IMR-90 (cell line): ENCODE results near the gene SLC9A3. TPM values are rescaled to one million over a fixed set of nuclear protein-coding genes. Genes with fewer than 3 reads are reported as not detected.

Source experiments
- ATAC-seq: fragments of 200-7000 bp; cut with Tn5 transposase; 2 replicates; pipeline ENCODE4 v1.9.1; 2020; ENCODE audit warnings: low read depth, mild to moderate bottlenecking, moderate library complexity
- BruUV-seq: library from RNA; stranded (reverse); fragments of 400-500 nt; replicated peaks from 2 replicates; lab custom pipeline; 2021; lab: Mats Ljungman, UMichigan
- CTCF ChIA-PET: fragments of 300-600 bp; formaldehyde crosslinking; extraction: SDS; loops from one replicate; lab custom pipeline; 2021; ENCODE audit warnings: antibody characterized with exemption; lab: Yijun Ruan, JAX
- POLR2A ChIA-PET: fragments of 300-600 bp; sonication (Branson Sonifier 250); formaldehyde crosslinking; loops from one replicate; lab custom pipeline; 2022; ENCODE audit warnings: antibody characterized with exemption; ENCODE audit not compliant: unreplicated experiment; lab: Charles Lee
- DNase-seq: peaks from one replicate; pipeline ENCODE4 v3.0.0; 2013
- H2AFZ ChIP-seq: replicated peaks from 2 replicates; pipeline ENCODE3; 2013; ENCODE audit warnings: low read length, mild to moderate bottlenecking; ENCODE audit not compliant: poor library complexity
- H2AK5ac ChIP-seq: 2 replicates; pipeline ENCODE4 v1.6.1; 2013; ENCODE audit warnings: low read depth, low read length, inconsistent platforms
- H2AK9ac ChIP-seq: replicated peaks from 2 replicates; pipeline ENCODE3; 2013; ENCODE audit warnings: mild to moderate bottlenecking, low read depth, low read length, moderate library complexity; ENCODE audit not compliant: poor library complexity
- H2BK120ac ChIP-seq: 2 replicates; pipeline ENCODE4 v1.6.1; 2013; ENCODE audit warnings: low read depth, low read length, inconsistent platforms
- H2BK15ac ChIP-seq: 3 replicates; pipeline ENCODE4 v1.6.1; 2013; ENCODE audit warnings: low read depth, low read length, inconsistent platforms
- H2BK20ac ChIP-seq: 2 replicates; pipeline ENCODE4 v1.6.1; 2013; ENCODE audit warnings: low read depth, mild to moderate bottlenecking, inconsistent platforms, low read length, moderate library complexity
- H2BK5ac ChIP-seq: 2 replicates; pipeline ENCODE4 v1.6.1; 2013; ENCODE audit warnings: mild to moderate bottlenecking, low read depth, low read length, inconsistent platforms; ENCODE audit not compliant: poor library complexity, severe bottlenecking
- H3K14ac ChIP-seq: replicated peaks from 2 replicates; pipeline ENCODE4 v1.6.1; 2013; ENCODE audit warnings: low read depth, low read length, inconsistent platforms
- H3K18ac ChIP-seq: 2 replicates; pipeline ENCODE4 v1.6.1; 2013; ENCODE audit warnings: low read depth, low read length, control low read depth
- H3K23ac ChIP-seq: 2 replicates; pipeline ENCODE4 v1.6.1; 2013; ENCODE audit warnings: low read depth, low read length, inconsistent platforms
- H3K27ac ChIP-seq: 2 replicates; pipeline ENCODE4 v1.5.1; 2013; ENCODE audit warnings: mild to moderate bottlenecking, control low read depth, low read length; ENCODE audit not compliant: insufficient read depth
- H3K27me3 ChIP-seq: 2 replicates; pipeline ENCODE4 v1.6.1; 2013; ENCODE audit warnings: low read length; ENCODE audit not compliant: control insufficient read depth, insufficient read depth
- H3K36me3 ChIP-seq: 2 replicates; pipeline ENCODE4 v1.6.1; 2013; ENCODE audit warnings: low read length, mixed read lengths; ENCODE audit not compliant: control insufficient read depth, insufficient read depth
- H3K4ac ChIP-seq: 2 replicates; pipeline ENCODE4 v1.6.1; 2013; ENCODE audit warnings: low read depth, low read length, inconsistent platforms
- H3K4me1 ChIP-seq: 2 replicates; pipeline ENCODE4 v1.6.1; 2013; ENCODE audit warnings: low read length, mixed read lengths; ENCODE audit not compliant: control insufficient read depth, insufficient read depth
- H3K4me2 ChIP-seq: 2 replicates; pipeline ENCODE4 v1.6.1; 2013; ENCODE audit warnings: low read depth, mild to moderate bottlenecking, control low read depth, low read length, moderate library complexity
- H3K4me3 ChIP-seq: 2 replicates; pipeline ENCODE4 v1.5.1; 2013; ENCODE audit warnings: low read depth, mild to moderate bottlenecking, control low read depth, low read length, moderate library complexity; ENCODE audit not compliant: insufficient read depth
- H3K56ac ChIP-seq: 2 replicates; pipeline ENCODE4 v1.6.1; 2013; ENCODE audit warnings: low read length, inconsistent platforms; ENCODE audit not compliant: insufficient read depth; ENCODE audit errors: extremely low read depth
- H3K79me1 ChIP-seq, 2 experiments: 2 replicates each; pipeline ENCODE4 v1.6.1; 2013; ENCODE audit warnings: low read length in 2 of 2, inconsistent platforms in 1 of 2, low read depth in 1 of 2
- H3K9ac ChIP-seq: 2 replicates; pipeline ENCODE4 v1.6.1; 2013; ENCODE audit warnings: low read depth, low read length, control low read depth
- H3K9me1 ChIP-seq: 2 replicates; pipeline ENCODE4 v1.6.1; 2013; ENCODE audit warnings: low read length, inconsistent platforms; ENCODE audit not compliant: insufficient read depth
- H3K9me3 ChIP-seq: 2 replicates; pipeline ENCODE4 v1.6.1; 2013; ENCODE audit warnings: low read length; ENCODE audit not compliant: control insufficient read depth, insufficient read depth
- H4K20me1 ChIP-seq: 2 replicates; pipeline ENCODE4 v1.6.1; 2013; ENCODE audit warnings: low read length, inconsistent platforms; ENCODE audit not compliant: insufficient read depth
- H4K5ac ChIP-seq: 2 replicates; pipeline ENCODE4 v1.6.1; 2013; ENCODE audit warnings: mild to moderate bottlenecking, low read depth, low read length, control low read depth
- H4K8ac ChIP-seq, 2 experiments: 2 replicates each; pipeline ENCODE4 v1.6.1; 2013; ENCODE audit warnings: low read depth in 2 of 2, low read length in 2 of 2, control low read depth in 1 of 2, inconsistent platforms in 1 of 2
- H4K91ac ChIP-seq: 2 replicates; pipeline ENCODE4 v1.6.1; 2013; ENCODE audit warnings: low read depth, low read length, inconsistent platforms; ENCODE audit not compliant: insufficient read depth
- BHLHE40 ChIP-seq: fragments of 150-350 bp; IDR thresholded peaks from 2 replicates; pipeline ENCODE4 v1.6.1; 2016; ENCODE audit warnings: mild to moderate bottlenecking, low read depth, low read length
- CEBPB ChIP-seq: IDR thresholded peaks from 2 replicates; pipeline ENCODE4 v1.6.1; 2012; ENCODE audit warnings: low read depth, low read length, improper control_type of control experiment
- CHD1 ChIP-seq: IDR thresholded peaks from 2 replicates; pipeline ENCODE4 v1.6.1; 2012; ENCODE audit warnings: low read depth, low read length, improper control_type of control experiment
- FOS ChIP-seq: fragments of 150-350 bp; IDR thresholded peaks from 2 replicates; pipeline ENCODE4 v1.6.1; 2016; ENCODE audit warnings: low read depth, low read length
- MAFK ChIP-seq: IDR thresholded peaks from 2 replicates; pipeline ENCODE4 v1.6.1; 2012; ENCODE audit warnings: low read depth, low read length, improper control_type of control experiment
- MXI1 ChIP-seq: IDR thresholded peaks from 2 replicates; pipeline ENCODE4 v1.6.1; 2012; ENCODE audit warnings: low read depth, mild to moderate bottlenecking, low read length, moderate library complexity, borderline replicate concordance
- NFE2L2 ChIP-seq: fragments of 150-350 bp; IDR thresholded peaks from 2 replicates; pipeline ENCODE4 v1.6.1; 2016; ENCODE audit warnings: low read depth, mild to moderate bottlenecking, low read length
- POLR2A ChIP-seq: IDR thresholded peaks from 2 replicates; pipeline ENCODE4 v1.6.1; 2012; ENCODE audit warnings: mild to moderate bottlenecking, low read depth, low read length
- RAD21 ChIP-seq: IDR thresholded peaks from 2 replicates; pipeline ENCODE4 v1.6.1; 2012; ENCODE audit warnings: low read length, improper control_type of control experiment
- RCOR1 ChIP-seq: IDR thresholded peaks from 2 replicates; pipeline ENCODE4 v1.6.1; 2012; ENCODE audit warnings: mild to moderate bottlenecking, low read length, improper control_type of control experiment; ENCODE audit not compliant: insufficient replicate concordance
- RFX5 ChIP-seq: IDR thresholded peaks from 2 replicates; pipeline ENCODE4 v1.8.0; 2012; ENCODE audit warnings: low read depth, mild to moderate bottlenecking, low read length, moderate library complexity
- SMC3 ChIP-seq: fragments of 150-350 bp; IDR thresholded peaks from 2 replicates; pipeline ENCODE4 v1.6.1; 2016; ENCODE audit warnings: low read depth, mild to moderate bottlenecking, antibody characterized with exemption, low read length, moderate library complexity
- WGBS, 2 experiments: methylation state at CpG; one replicate each; pipeline versions ENCODE4 v1.1.5 to v1.1.7; 2013; ENCODE audit warnings: missing lambda C conversion rate in 2 of 2; ENCODE audit not compliant: insufficient read length in 1 of 2; ENCODE audit errors: extremely low coverage in 2 of 2; 5-methylcytosine and 5-hydroxymethylcytosine counted together
- dilution Hi-C: fragments of 300-500 bp; cut with HindIII; formaldehyde crosslinking; loops from one replicate; pipeline ENCODE4 v1.14.3; 2018; ENCODE audit warnings: low sequenced_read_pairs; ENCODE audit not compliant: unreplicated experiment
- in situ Hi-C: fragments of 300-500 bp; cut with MboI; formaldehyde crosslinking; loops from 3 replicates; pipeline ENCODE4 v1.14.3; 2019; ENCODE audit warnings: low sequenced_read_pairs, inconsistent platforms, mixed read lengths
- intact Hi-C: fragments of 100-400 bp; cut with micrococcal nuclease; formaldehyde crosslinking; loops from 2 replicates; pipeline ENCODE4 v1.10.0; 2022
- polyA plus RNA-seq, 3 experiments: library from polyadenylated mRNA; depleted of rRNA; stranded (reverse); fragments of >200 nt; gene quantifications; 2 replicates each; pipeline ENCODE4 v1.2.3, GENCODE V29; 2012; ENCODE audit warnings: low replicate concordance in 1 of 3
- total RNA-seq: library from RNA; depleted of rRNA; stranded (reverse); fragments of >200 nt; gene quantifications from 2 replicates; pipeline ENCODE4 v1.2.3, GENCODE V29; 2012
- TF ChIP-seq, protein P1 (sequence below): fragments of 150-350 bp; IDR thresholded peaks from 2 replicates; pipeline ENCODE4 v1.6.1; 2017; ENCODE audit warnings: mild to moderate bottlenecking, antibody characterized with exemption, low read length, low read depth
- TF ChIP-seq, protein P2 (sequence below): conservative IDR thresholded peaks from 2 replicates; pipeline ENCODE4 v1.5.1; 2012; ENCODE audit warnings: mild to moderate bottlenecking, low read depth, low read length, improper control_type of control experiment
- TF ChIP-seq, protein P3 (sequence below): fragments of 150-350 bp; IDR thresholded peaks from 2 replicates; pipeline ENCODE4 v1.6.1; 2016; ENCODE audit warnings: low read depth, mild to moderate bottlenecking, low read length, moderate library complexity, borderline replicate concordance

The SLC9A3 gene
- total and polyA plus RNA-seq, 2 of the 4 experiments (the other 2 are of a cell fraction): 0.72 to 1.5 TPM

DNA sequence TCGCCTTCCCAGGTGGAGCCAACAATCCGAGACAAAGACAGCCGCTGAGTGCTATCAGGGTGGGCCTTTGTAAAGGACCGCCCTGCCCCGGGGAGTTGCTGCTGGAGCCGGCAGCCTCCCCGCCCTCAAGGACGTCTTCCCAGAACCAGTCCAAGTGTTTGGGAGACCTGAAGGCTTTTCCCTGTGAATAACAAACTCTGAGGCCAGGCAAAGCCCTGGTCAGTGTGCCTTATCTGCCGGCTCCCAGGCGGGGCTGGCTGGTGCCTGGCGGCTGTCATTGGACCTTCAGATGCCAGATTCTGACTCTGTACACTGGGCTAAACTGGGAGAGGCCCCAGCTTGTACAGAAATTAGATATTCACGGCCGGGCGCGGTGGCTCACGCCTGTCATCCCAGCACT, 2.1 kb downstream of the SLC9A3 start:
- dilution Hi-C loops (no loop called here), intact Hi-C loops (no loop called here), in situ Hi-C loops (no loop called here)
- no peak overlapping the region for H3K56ac ChIP-seq
- no peak overlapping the region for H2BK20ac ChIP-seq
- H3K4me2 ChIP-seq: no peak overlapping the region
- no peak overlapping the region for H4K8ac ChIP-seq
- peaks cover 69% of the 10 kb centered on the region for H3K27me3 ChIP-seq
- no peaks in the 10 kb centered on the region; the same call in 1 of the 2 replicates for H3K9me1 ChIP-seq
- no peak overlapping the region for H2AFZ ChIP-seq
- no peak overlapping the region for H3K9ac ChIP-seq
- no peak overlapping the region for H2AK9ac ChIP-seq
- H2AK5ac ChIP-seq: no peak overlapping the region
- no peak overlapping the region for H3K27ac ChIP-seq
- H3K36me3 ChIP-seq: no peaks in the 10 kb centered on the region
- no peak overlapping the region for H2BK5ac ChIP-seq
- no peak overlapping the region for H2BK15ac ChIP-seq
- WGBS, 2 experiments: 44% methylated on average over 4 of the region's 16 CpGs; no CpG with 5 or more reads in 1 of the 2 experiments
- H3K14ac ChIP-seq: no peak overlapping the region
- H3K4me3 ChIP-seq: no peak overlapping the region
- no peak overlapping the region for H3K4ac ChIP-seq
- TF ChIP-seq RAD21 (no peak), NFE2L2 (no peak), MXI1 (no peak), FOS (no peak), RFX5 (no peak), CEBPB (no peak), POLR2A (no peak), BHLHE40 (no peak), RCOR1 (no peak), SMC3 (no peak), MAFK (no peak), CHD1 (no peak)
- TF ChIP-seq, protein P1, sequence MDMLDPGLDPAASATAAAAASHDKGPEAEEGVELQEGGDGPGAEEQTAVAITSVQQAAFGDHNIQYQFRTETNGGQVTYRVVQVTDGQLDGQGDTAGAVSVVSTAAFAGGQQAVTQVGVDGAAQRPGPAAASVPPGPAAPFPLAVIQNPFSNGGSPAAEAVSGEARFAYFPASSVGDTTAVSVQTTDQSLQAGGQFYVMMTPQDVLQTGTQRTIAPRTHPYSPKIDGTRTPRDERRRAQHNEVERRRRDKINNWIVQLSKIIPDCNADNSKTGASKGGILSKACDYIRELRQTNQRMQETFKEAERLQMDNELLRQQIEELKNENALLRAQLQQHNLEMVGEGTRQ: no peak
- TF ChIP-seq, protein P2, sequence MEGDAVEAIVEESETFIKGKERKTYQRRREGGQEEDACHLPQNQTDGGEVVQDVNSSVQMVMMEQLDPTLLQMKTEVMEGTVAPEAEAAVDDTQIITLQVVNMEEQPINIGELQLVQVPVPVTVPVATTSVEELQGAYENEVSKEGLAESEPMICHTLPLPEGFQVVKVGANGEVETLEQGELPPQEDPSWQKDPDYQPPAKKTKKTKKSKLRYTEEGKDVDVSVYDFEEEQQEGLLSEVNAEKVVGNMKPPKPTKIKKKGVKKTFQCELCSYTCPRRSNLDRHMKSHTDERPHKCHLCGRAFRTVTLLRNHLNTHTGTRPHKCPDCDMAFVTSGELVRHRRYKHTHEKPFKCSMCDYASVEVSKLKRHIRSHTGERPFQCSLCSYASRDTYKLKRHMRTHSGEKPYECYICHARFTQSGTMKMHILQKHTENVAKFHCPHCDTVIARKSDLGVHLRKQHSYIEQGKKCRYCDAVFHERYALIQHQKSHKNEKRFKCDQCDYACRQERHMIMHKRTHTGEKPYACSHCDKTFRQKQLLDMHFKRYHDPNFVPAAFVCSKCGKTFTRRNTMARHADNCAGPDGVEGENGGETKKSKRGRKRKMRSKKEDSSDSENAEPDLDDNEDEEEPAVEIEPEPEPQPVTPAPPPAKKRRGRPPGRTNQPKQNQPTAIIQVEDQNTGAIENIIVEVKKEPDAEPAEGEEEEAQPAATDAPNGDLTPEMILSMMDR: no peak
- TF ChIP-seq, protein P3, sequence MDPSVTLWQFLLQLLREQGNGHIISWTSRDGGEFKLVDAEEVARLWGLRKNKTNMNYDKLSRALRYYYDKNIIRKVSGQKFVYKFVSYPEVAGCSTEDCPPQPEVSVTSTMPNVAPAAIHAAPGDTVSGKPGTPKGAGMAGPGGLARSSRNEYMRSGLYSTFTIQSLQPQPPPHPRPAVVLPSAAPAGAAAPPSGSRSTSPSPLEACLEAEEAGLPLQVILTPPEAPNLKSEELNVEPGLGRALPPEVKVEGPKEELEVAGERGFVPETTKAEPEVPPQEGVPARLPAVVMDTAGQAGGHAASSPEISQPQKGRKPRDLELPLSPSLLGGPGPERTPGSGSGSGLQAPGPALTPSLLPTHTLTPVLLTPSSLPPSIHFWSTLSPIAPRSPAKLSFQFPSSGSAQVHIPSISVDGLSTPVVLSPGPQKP: no peak
- H4K91ac ChIP-seq: no peak overlapping the region
- no TSS peak for BruUV-seq
- H2BK120ac ChIP-seq: no peak overlapping the region
- H3K4me1 ChIP-seq: no peaks in the 10 kb centered on the region
- H3K79me1 ChIP-seq: no peaks in the 10 kb centered on the region
- CTCF ChIA-PET: no interaction called here
- H4K5ac ChIP-seq: no peak overlapping the region
- no peak overlapping the region for H3K23ac ChIP-seq
- no peak for DNase-seq
- no peak for ATAC-seq
- no peaks in the 10 kb centered on the region for H4K20me1 ChIP-seq
- POLR2A ChIA-PET: no interaction called here
- H3K18ac ChIP-seq: no peak overlapping the region
- H3K9me3 ChIP-seq: no peaks in the 10 kb centered on the region
